GM23338 (cell line): ENCODE results near the gene SCFD2. TPM values are rescaled to one million over a fixed set of nuclear protein-coding genes. Genes with fewer than 3 reads are reported as not detected.

Experiments used
- ATAC-seq: fragments of 200-7000 bp; cut with Tn5 transposase; 3 replicates; pipeline ENCODE4 v1.9.1; 2020
- DNase-seq: peaks from one replicate; pipeline ENCODE4 v3.0.0-alpha.2; 2015; ENCODE audit warnings: low spot score
- H2AFZ ChIP-seq: fragments of 200-600 bp; sonication (generic); 2 replicates; pipeline ENCODE4 v1.8.0; 2016; ENCODE audit warnings: antibody characterized with exemption, mild to moderate bottlenecking, moderate library complexity
- H3F3A ChIP-seq: fragments of 200-600 bp; sonication (generic); replicated peaks from 2 replicates; pipeline ENCODE4 v1.8.0; 2017; ENCODE audit warnings: antibody characterized with exemption, mixed run types, low read depth
- H3K27ac ChIP-seq: fragments of 200-600 bp; sonication (generic); 2 replicates; pipeline ENCODE4 v1.6.1; 2016; ENCODE audit warnings: low read depth
- H3K27me3 ChIP-seq: fragments of 200-600 bp; sonication (generic); 2 replicates; pipeline ENCODE4 v1.8.0; 2016; ENCODE audit warnings: mild to moderate bottlenecking, mixed run types, moderate library complexity; ENCODE audit not compliant: insufficient read depth
- H3K36me3 ChIP-seq: fragments of 200-600 bp; sonication (generic); 2 replicates; pipeline ENCODE4 v1.8.0; 2016; ENCODE audit warnings: mild to moderate bottlenecking; ENCODE audit not compliant: insufficient read depth
- H3K4me1 ChIP-seq: fragments of 200-600 bp; sonication (generic); 2 replicates; pipeline ENCODE4 v1.8.0; 2016; ENCODE audit warnings: mild to moderate bottlenecking, moderate library complexity; ENCODE audit not compliant: insufficient read depth
- H3K4me2 ChIP-seq: fragments of 200-600 bp; sonication (generic); 2 replicates; pipeline ENCODE4 v1.7.1; 2017; ENCODE audit warnings: mixed run types
- H3K4me3 ChIP-seq: fragments of 200-600 bp; sonication (generic); 2 replicates; pipeline ENCODE4 v1.6.1; 2016; ENCODE audit warnings: mixed run types
- H3K79me2 ChIP-seq: fragments of 200-600 bp; sonication (generic); replicated peaks from 2 replicates; pipeline ENCODE4 v1.8.0; 2017; ENCODE audit warnings: mild to moderate bottlenecking; ENCODE audit not compliant: insufficient read depth
- H3K9me2 ChIP-seq: fragments of 200-600 bp; sonication (generic); 2 replicates; pipeline ENCODE4 v1.8.0; 2017; ENCODE audit not compliant: insufficient read depth
- H4K20me1 ChIP-seq: fragments of 200-600 bp; sonication (generic); replicated peaks from 2 replicates; pipeline ENCODE4 v1.8.0; 2017; ENCODE audit warnings: mild to moderate bottlenecking; ENCODE audit not compliant: insufficient read depth
- H3K27ac Mint-ChIP-seq: 2 replicates; pipeline ENCODE4 v1.8.0; 2020; ENCODE audit warnings: inconsistent platforms, mild to moderate bottlenecking, moderate library complexity, mixed read lengths
- H3K27me3 Mint-ChIP-seq: 3 replicates; pipeline ENCODE4 v1.8.0; 2022; ENCODE audit warnings: low read depth, mild to moderate bottlenecking, moderate library complexity, mixed read lengths, inconsistent platforms; ENCODE audit not compliant: insufficient read depth, poor library complexity
- H3K36me3 Mint-ChIP-seq: 3 replicates; pipeline ENCODE4 v1.8.0; 2021; ENCODE audit warnings: low read depth, mild to moderate bottlenecking, inconsistent platforms, moderate library complexity, mixed read lengths
- H3K4me1 Mint-ChIP-seq: 3 replicates; pipeline ENCODE4 v1.8.0; 2020; ENCODE audit warnings: mild to moderate bottlenecking, inconsistent platforms, mixed read lengths
- H3K4me3 Mint-ChIP-seq: 3 replicates; pipeline ENCODE4 v1.8.0; 2021; ENCODE audit warnings: moderate library complexity, mild to moderate bottlenecking, inconsistent platforms, mixed read lengths
- H3K9me3 Mint-ChIP-seq: 3 replicates; pipeline ENCODE4 v1.8.0; 2020; ENCODE audit warnings: moderate library complexity, mild to moderate bottlenecking, inconsistent platforms, mixed read lengths
- CREB1 ChIP-seq: fragments of 250-450 bp; sonication (Bioruptor Pico); IDR thresholded peaks from 2 replicates; pipeline ENCODE4 v1.5.0; 2020; ENCODE audit warnings: low read depth, mild to moderate bottlenecking, moderate library complexity
- EZH2 ChIP-seq: fragments of 200-600 bp; sonication (generic); IDR thresholded peaks from one replicate; pipeline ENCODE4 v1.8.0; 2017; ENCODE audit warnings: antibody characterized with exemption, mild to moderate bottlenecking, low read depth; ENCODE audit not compliant: unreplicated experiment
- EZH2phosphoT487 ChIP-seq: fragments of 200-600 bp; sonication (generic); IDR thresholded peaks from one replicate; pipeline ENCODE4 v1.8.1; 2018; ENCODE audit warnings: antibody characterized with exemption; ENCODE audit not compliant: unreplicated experiment
- JUNB ChIP-seq: IDR thresholded peaks from one replicate; pipeline ENCODE4 v1.6.1; 2016; ENCODE audit warnings: antibody characterized with exemption; ENCODE audit not compliant: unreplicated experiment
- NANOG ChIP-seq: IDR thresholded peaks from 2 replicates; pipeline ENCODE4 v1.6.1; 2016; ENCODE audit warnings: antibody characterized with exemption, borderline replicate concordance
- STAT1 ChIP-seq: IDR thresholded peaks from one replicate; pipeline ENCODE4 v1.6.1; 2016; ENCODE audit warnings: antibody characterized with exemption; ENCODE audit not compliant: unreplicated experiment
- ZNF331 ChIP-seq: fragments of 250-450 bp; sonication (Bioruptor Pico); IDR thresholded peaks from 2 replicates; pipeline ENCODE4 v1.5.0; 2020; ENCODE audit warnings: low read depth, mild to moderate bottlenecking, moderate library complexity
- polyA plus RNA-seq: library from polyadenylated mRNA; unstranded; fragments of >200 nt; fragmentation: Nextera tagmentation; extraction: Ambion mirVana; gene quantifications from 2 replicates; pipeline ENCODE4 v1.2.1, GENCODE V29; 2016
- total RNA-seq: library from RNA; depleted of rRNA; stranded (reverse); fragments of >200 nt; shearing (Covaris generic); gene quantifications from 2 replicates; pipeline ENCODE4 v1.2.3, GENCODE V29; 2014
- TF ChIP-seq, protein P1 (sequence below): IDR thresholded peaks from 2 replicates; pipeline ENCODE4 v1.6.1; 2016; ENCODE audit warnings: antibody characterized with exemption
- TF ChIP-seq, protein P2 (sequence below): fragments of 250-450 bp; sonication (Bioruptor Pico); IDR thresholded peaks from 2 replicates; pipeline ENCODE4 v1.5.0; 2020; ENCODE audit warnings: mild to moderate bottlenecking, moderate library complexity
- TF ChIP-seq, protein P3 (sequence below): IDR thresholded peaks from one replicate; pipeline ENCODE4 v1.6.1; 2018; ENCODE audit warnings: antibody characterized with exemption; ENCODE audit not compliant: unreplicated experiment

The SCFD2 gene
- total and polyA plus RNA-seq, 2 experiments from 2014 or later, result 5.7 to 17.5 TPM

DNA sequence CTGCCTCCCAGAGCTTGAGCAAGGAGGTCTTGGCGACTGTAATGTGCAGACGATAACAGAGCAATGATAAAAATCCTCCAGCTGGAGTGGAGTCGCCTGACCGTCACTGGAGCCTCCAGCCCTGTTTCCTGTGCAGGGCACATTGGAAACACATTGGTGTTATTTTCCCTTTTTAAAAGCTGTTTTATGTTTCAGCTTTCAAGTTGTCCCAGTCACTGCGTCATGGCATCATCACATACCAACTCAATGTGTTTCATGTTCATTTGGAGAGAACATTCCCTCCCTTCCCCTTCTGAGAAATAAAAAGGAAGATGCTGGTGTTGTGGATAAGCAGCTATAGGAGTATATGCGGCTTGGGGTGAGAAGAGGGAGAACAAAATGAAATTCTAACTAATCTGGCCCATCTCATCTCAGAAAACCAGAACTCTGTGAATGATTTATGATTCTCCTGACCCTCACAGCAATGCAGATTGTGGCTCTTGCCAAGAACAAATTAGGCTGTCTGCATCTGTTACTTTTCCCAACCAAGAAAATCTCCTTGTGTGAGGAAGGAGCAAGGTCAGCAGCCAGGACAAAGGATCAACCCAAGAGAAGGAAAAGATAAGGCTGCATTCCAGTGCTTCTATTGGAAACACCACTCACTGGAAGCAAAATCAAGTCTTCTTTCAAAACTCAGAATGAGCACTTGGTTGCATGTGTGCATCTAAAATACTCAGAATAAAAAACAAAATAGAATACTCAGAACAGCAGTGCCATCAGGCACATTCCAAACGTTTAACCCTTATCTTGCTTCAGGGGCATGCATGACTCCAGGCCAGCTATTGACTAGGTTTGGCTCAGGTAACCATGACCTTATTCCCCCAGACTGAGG lies 369.4 kb downstream of the SCFD2 start (continued):
- no peak for TF ChIP-seq STAT1

DNA sequence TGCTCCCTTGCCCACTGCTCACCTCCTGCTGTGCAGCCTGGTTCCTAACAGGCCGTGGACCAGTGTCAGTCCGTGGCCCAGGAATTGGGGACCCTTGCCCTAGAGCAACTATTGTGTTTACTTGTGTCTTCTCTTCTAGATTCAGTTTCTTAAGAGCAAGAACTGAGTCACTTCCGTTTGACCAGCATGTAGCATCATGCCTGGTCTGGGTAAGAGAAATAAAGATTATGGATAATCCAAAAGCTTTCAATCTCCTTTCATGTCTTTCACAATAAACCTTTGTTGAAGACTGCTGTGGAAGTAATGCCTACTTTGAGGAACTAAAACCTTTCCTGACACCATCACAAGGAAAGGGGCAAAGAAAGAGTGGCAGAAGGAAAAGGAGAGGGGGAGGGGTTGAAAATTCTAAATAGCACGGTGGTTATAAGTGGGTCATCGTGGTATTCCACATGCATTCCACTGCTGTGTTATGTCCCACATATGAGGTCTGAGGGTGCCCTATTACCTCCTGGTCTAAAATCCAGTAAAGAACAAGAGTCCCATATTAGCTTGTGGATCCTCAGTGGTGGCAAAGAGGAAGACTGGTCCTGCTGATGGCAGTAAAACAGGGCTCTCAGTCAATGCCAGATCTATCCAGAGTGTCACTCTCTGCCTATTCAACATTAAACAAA lies 370.4 kb downstream of the SCFD2 start:
- Mint-ChIP-seq H3K4me1 (no peaks in the 10 kb centered on the region), H3K4me3 (no peak overlapping the region), H3K9me3 (peaks cover 38% of the 10 kb centered on the region), H3K36me3 (peaks cover 27% of the 10 kb centered on the region), H3K27me3 (no peaks in the 10 kb centered on the region), H3K27ac (no peak overlapping the region)
- Histone ChIP-seq H4K20me1 (no peaks in the 10 kb centered on the region), H3K9me2 (peaks cover 5% of the 10 kb centered on the region), H3K36me3 (no peaks in the 10 kb centered on the region), H3K27me3 (no peaks in the 10 kb centered on the region), H2AFZ (no peak overlapping the region), H3K4me2 (no peak overlapping the region), H3K4me3 (no peak overlapping the region), H3K79me2 (no peaks in the 10 kb centered on the region), H3K27ac (no peak overlapping the region), H3F3A (no peaks in the 10 kb centered on the region), H3K4me1 (no peaks in the 10 kb centered on the region)
- DNase-seq (no peak), ATAC-seq (no peak)
- TF ChIP-seq ZNF331 (CRISPR knock-in tag), result no peak
- TF ChIP-seq NANOG, result no peak
- no peak for TF ChIP-seq EZH2phosphoT487
- TF ChIP-seq STAT1, result no peak
- TF ChIP-seq, protein P1, sequence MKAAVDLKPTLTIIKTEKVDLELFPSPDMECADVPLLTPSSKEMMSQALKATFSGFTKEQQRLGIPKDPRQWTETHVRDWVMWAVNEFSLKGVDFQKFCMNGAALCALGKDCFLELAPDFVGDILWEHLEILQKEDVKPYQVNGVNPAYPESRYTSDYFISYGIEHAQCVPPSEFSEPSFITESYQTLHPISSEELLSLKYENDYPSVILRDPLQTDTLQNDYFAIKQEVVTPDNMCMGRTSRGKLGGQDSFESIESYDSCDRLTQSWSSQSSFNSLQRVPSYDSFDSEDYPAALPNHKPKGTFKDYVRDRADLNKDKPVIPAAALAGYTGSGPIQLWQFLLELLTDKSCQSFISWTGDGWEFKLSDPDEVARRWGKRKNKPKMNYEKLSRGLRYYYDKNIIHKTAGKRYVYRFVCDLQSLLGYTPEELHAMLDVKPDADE, result no peak
- TF ChIP-seq EZH2, result no peak
- TF ChIP-seq, protein P2, sequence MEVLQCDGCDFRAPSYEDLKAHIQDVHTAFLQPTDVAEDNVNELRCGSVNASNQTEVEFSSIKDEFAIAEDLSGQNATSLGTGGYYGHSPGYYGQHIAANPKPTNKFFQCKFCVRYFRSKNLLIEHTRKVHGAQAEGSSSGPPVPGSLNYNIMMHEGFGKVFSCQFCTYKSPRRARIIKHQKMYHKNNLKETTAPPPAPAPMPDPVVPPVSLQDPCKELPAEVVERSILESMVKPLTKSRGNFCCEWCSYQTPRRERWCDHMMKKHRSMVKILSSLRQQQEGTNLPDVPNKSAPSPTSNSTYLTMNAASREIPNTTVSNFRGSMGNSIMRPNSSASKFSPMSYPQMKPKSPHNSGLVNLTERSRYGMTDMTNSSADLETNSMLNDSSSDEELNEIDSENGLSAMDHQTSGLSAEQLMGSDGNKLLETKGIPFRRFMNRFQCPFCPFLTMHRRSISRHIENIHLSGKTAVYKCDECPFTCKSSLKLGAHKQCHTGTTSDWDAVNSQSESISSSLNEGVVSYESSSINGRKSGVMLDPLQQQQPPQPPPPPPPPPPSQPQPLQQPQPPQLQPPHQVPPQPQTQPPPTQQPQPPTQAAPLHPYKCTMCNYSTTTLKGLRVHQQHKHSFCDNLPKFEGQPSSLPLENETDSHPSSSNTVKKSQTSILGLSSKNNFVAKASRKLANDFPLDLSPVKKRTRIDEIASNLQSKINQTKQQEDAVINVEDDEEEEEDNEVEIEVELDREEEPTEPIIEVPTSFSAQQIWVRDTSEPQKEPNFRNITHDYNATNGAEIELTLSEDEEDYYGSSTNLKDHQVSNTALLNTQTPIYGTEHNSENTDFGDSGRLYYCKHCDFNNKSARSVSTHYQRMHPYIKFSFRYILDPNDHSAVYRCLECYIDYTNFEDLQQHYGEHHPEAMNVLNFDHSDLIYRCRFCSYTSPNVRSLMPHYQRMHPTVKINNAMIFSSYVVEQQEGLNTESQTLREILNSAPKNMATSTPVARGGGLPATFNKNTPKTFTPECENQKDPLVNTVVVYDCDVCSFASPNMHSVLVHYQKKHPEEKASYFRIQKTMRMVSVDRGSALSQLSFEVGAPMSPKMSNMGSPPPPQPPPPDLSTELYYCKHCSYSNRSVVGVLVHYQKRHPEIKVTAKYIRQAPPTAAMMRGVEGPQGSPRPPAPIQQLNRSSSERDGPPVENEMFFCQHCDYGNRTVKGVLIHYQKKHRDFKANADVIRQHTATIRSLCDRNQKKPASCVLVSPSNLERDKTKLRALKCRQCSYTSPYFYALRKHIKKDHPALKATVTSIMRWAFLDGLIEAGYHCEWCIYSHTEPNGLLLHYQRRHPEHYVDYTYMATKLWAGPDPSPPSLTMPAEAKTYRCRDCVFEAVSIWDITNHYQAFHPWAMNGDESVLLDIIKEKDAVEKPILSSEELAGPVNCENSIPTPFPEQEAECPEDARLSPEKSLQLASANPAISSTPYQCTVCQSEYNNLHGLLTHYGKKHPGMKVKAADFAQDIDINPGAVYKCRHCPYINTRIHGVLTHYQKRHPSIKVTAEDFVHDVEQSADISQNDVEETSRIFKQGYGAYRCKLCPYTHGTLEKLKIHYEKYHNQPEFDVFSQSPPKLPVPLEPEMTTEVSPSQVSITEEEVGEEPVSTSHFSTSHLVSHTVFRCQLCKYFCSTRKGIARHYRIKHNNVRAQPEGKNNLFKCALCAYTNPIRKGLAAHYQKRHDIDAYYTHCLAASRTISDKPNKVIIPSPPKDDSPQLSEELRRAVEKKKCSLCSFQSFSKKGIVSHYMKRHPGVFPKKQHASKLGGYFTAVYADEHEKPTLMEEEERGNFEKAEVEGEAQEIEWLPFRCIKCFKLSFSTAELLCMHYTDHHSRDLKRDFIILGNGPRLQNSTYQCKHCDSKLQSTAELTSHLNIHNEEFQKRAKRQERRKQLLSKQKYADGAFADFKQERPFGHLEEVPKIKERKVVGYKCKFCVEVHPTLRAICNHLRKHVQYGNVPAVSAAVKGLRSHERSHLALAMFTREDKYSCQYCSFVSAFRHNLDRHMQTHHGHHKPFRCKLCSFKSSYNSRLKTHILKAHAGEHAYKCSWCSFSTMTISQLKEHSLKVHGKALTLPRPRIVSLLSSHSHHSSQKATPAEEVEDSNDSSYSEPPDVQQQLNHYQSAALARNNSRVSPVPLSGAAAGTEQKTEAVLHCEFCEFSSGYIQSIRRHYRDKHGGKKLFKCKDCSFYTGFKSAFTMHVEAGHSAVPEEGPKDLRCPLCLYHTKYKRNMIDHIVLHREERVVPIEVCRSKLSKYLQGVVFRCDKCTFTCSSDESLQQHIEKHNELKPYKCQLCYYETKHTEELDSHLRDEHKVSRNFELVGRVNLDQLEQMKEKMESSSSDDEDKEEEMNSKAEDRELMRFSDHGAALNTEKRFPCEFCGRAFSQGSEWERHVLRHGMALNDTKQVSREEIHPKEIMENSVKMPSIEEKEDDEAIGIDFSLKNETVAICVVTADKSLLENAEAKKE (CRISPR knock-in tag), result no peak
- TF ChIP-seq JUNB, result no peak
- TF ChIP-seq, protein P3, sequence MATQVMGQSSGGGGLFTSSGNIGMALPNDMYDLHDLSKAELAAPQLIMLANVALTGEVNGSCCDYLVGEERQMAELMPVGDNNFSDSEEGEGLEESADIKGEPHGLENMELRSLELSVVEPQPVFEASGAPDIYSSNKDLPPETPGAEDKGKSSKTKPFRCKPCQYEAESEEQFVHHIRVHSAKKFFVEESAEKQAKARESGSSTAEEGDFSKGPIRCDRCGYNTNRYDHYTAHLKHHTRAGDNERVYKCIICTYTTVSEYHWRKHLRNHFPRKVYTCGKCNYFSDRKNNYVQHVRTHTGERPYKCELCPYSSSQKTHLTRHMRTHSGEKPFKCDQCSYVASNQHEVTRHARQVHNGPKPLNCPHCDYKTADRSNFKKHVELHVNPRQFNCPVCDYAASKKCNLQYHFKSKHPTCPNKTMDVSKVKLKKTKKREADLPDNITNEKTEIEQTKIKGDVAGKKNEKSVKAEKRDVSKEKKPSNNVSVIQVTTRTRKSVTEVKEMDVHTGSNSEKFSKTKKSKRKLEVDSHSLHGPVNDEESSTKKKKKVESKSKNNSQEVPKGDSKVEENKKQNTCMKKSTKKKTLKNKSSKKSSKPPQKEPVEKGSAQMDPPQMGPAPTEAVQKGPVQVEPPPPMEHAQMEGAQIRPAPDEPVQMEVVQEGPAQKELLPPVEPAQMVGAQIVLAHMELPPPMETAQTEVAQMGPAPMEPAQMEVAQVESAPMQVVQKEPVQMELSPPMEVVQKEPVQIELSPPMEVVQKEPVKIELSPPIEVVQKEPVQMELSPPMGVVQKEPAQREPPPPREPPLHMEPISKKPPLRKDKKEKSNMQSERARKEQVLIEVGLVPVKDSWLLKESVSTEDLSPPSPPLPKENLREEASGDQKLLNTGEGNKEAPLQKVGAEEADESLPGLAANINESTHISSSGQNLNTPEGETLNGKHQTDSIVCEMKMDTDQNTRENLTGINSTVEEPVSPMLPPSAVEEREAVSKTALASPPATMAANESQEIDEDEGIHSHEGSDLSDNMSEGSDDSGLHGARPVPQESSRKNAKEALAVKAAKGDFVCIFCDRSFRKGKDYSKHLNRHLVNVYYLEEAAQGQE, result no peak
- no peak for TF ChIP-seq CREB1 (CRISPR knock-in tag)
